Measurements from ENCODE around the gene DNAJC3. TPM values are rescaled to one million over a fixed set of nuclear protein-coding genes. Genes with fewer than 3 reads are reported as not detected.
"Not testable (repeated sequence)": the region's sequence is repeated elsewhere in the genome, so short reads cannot be mapped to it uniquely, and the experiment has no call there.

Gene DNAJC3
- total RNA-seq, 2 experiments from 2014 or later: 17.6 to 17.7 TPM

GRCh38 chr13:95710313-95710712 lies 33.4 kb downstream of the DNAJC3 start:
- Mint-ChIP-seq H3K27me3 (no peaks in the 10 kb centered on the region), H3K4me3 (no peak overlapping the region), H3K36me3 (ENCODE audit: low read depth) (peaks cover 78% of the 10 kb centered on the region), H3K9me3 (no peaks in the 10 kb centered on the region), H3K27ac (no peak overlapping the region), H3K4me1 (ENCODE audit: low read depth) (peaks cover 37% of the 10 kb centered on the region)
- peaks cover 27% of the 10 kb centered on the region for H3K36me3 ChIP-seq (ENCODE audit: insufficient read depth, low read length)
- H3K27ac ChIP-seq (ENCODE audit: low read depth in 1 of 2, low read length in 2 of 2): no peak overlapping the region
- ChIA-PET CTCF (no interaction called here), POLR2A (no interaction called here)
- H3K4me1 ChIP-seq (ENCODE audit: insufficient read depth, low read length): peaks cover 22% of the 10 kb centered on the region
- DNase-seq (peak in 1 of 14 experiments; percentile 31), ATAC-seq (ENCODE audit: poor library complexity) (no peak)
- no peak for TF ChIP-seq CTCF (IDR thresholded peaks at IDR 0.05)
- H3K9me3 ChIP-seq (ENCODE audit: control insufficient read depth in 1 of 2, insufficient read depth in 1 of 2, low read length in 2 of 2): no peaks in the 10 kb centered on the region
- H3K27me3 ChIP-seq (ENCODE audit: control insufficient read depth in 1 of 2, insufficient read depth in 2 of 2, low read length in 2 of 2): no peaks in the 10 kb centered on the region
- no peak overlapping the region for H3K4me3 ChIP-seq (ENCODE audit: low read length)
- intact Hi-C loops (cut with DNase I, micrococcal nuclease): no loop called here

- Mint-ChIP-seq H3K36me3 (ENCODE audit: low read depth) (peaks cover 89% of the 10 kb centered on the region), H3K4me1 (ENCODE audit: low read depth) (peaks cover 21% of the 10 kb centered on the region)
- H3K27me3 Mint-ChIP-seq; POLR2A ChIA-PET; H3K4me1 ChIP-seq (ENCODE audit: insufficient read depth, low read length); H3K4me3 Mint-ChIP-seq; intact Hi-C loops (cut with DNase I, micrococcal nuclease); CTCF ChIA-PET; H3K27ac ChIP-seq (ENCODE audit: low read depth in 1 of 2, low read length in 2 of 2); H3K9me3 Mint-ChIP-seq; H3K4me3 ChIP-seq (ENCODE audit: low read length); H3K27me3 ChIP-seq (ENCODE audit: control insufficient read depth in 1 of 2, insufficient read depth in 2 of 2, low read length in 2 of 2); H3K27ac Mint-ChIP-seq; ATAC-seq (ENCODE audit: poor library complexity): not testable (repeated sequence)
- peaks cover 31% of the 10 kb centered on the region for H3K36me3 ChIP-seq (ENCODE audit: insufficient read depth, low read length)
- peaks cover 0 to 10% of the 10 kb centered on the region in 2 experiments for H3K9me3 ChIP-seq (ENCODE audit: control insufficient read depth in 1 of 2, insufficient read depth in 1 of 2, low read length in 2 of 2)
- DNase-seq: peak in 1 of 14 experiments; percentile 28
Measured at GRCh38 chr13:95712846-95713245, 35.9 kb downstream of the DNAJC3 start.

GRCh38 chr13:95713651-95714050 lies 36.7 kb downstream of the DNAJC3 start:
- no peaks in the 10 kb centered on the region for H3K27me3 Mint-ChIP-seq
- CTCF ChIA-PET: interaction anchor here (0.7 kb wide), 1 partner anchor 109 kb away, joined by 4 read pairs; no protein-coding TSS in a partner anchor
- H3K4me3 ChIP-seq (ENCODE audit: low read length): no peak overlapping the region
- no peaks in the 10 kb centered on the region for H3K4me1 ChIP-seq (ENCODE audit: insufficient read depth, low read length)
- H3K4me1 Mint-ChIP-seq (ENCODE audit: low read depth): peaks cover 15% of the 10 kb centered on the region
- H3K27me3 ChIP-seq (ENCODE audit: control insufficient read depth in 1 of 2, insufficient read depth in 2 of 2, low read length in 2 of 2): no peaks in the 10 kb centered on the region
- peaks cover 32% of the 10 kb centered on the region for H3K36me3 ChIP-seq (ENCODE audit: insufficient read depth, low read length)
- TF ChIP-seq CTCF (IDR thresholded peaks at IDR 0.05): no peak
- peaks cover 89% of the 10 kb centered on the region for H3K36me3 Mint-ChIP-seq (ENCODE audit: low read depth)
- DNase-seq (no peak), ATAC-seq (ENCODE audit: poor library complexity) (no peak)
- POLR2A ChIA-PET: no interaction called here
- H3K27ac Mint-ChIP-seq: no peak overlapping the region
- no peaks in the 10 kb centered on the region for H3K9me3 Mint-ChIP-seq
- H3K9me3 ChIP-seq (ENCODE audit: control insufficient read depth in 1 of 2, insufficient read depth in 1 of 2, low read length in 2 of 2): peaks cover 0 to 10% of the 10 kb centered on the region in 2 experiments
- H3K27ac ChIP-seq (ENCODE audit: low read depth in 1 of 2, low read length in 2 of 2): no peak overlapping the region
- intact Hi-C loops (cut with DNase I, micrococcal nuclease): no loop called here
- H3K4me3 Mint-ChIP-seq: no peak overlapping the region

Data from CD4-positive, alpha-beta T cell (primary cell).